ENCODE results near the gene REELD1.

- TF ChIP-seq CTCF (IDR thresholded peaks at IDR 0.05) (no peak), POLR2A (IDR thresholded peaks at IDR 0.05) (no peak)
Observed at GRCh38 chr4:146274774-146275173, 60.4 kb downstream of the REELD1 start.

Data from stomach (tissue), 4 donors.